ENCODE data around the gene TENM3. TPM values are rescaled to one million over a fixed set of nuclear protein-coding genes. Genes with fewer than 3 reads are reported as not detected.

TENM3 gene
- total RNA-seq, 2 experiments from 2014 or later, result not detected

DNA sequence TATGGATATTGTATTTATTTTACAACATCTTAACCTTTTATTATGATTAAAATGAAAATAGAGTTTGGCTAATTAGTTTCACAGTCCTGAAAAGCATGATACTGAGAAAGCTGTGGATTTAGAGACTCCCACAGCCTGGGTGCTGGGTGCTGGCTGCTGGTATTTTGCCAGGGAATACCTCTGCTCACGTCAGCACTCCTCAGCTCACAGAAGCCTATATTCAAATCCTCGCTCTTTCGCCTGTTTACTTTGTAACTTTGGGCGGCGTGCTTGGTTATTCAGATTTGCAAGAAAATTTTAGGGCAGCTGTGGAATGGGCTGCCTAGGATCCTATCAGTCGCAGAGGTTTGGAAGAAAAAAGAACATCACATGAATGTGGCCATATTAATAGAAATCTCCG is 412.1 kb downstream of the TENM3 start:
- Mint-ChIP-seq H3K4me1 (ENCODE audit: low read depth) (no peaks in the 10 kb centered on the region), H3K9me3 (no peaks in the 10 kb centered on the region), H3K36me3 (ENCODE audit: low read depth) (no peaks in the 10 kb centered on the region), H3K27ac (no peak overlapping the region), H3K27me3 (peaks cover 10% of the 10 kb centered on the region), H3K4me3 (no peak overlapping the region)
- POLR2A ChIA-PET, result no interaction called here
- TF ChIP-seq, protein P1, sequence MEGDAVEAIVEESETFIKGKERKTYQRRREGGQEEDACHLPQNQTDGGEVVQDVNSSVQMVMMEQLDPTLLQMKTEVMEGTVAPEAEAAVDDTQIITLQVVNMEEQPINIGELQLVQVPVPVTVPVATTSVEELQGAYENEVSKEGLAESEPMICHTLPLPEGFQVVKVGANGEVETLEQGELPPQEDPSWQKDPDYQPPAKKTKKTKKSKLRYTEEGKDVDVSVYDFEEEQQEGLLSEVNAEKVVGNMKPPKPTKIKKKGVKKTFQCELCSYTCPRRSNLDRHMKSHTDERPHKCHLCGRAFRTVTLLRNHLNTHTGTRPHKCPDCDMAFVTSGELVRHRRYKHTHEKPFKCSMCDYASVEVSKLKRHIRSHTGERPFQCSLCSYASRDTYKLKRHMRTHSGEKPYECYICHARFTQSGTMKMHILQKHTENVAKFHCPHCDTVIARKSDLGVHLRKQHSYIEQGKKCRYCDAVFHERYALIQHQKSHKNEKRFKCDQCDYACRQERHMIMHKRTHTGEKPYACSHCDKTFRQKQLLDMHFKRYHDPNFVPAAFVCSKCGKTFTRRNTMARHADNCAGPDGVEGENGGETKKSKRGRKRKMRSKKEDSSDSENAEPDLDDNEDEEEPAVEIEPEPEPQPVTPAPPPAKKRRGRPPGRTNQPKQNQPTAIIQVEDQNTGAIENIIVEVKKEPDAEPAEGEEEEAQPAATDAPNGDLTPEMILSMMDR (IDR thresholded peaks at IDR 0.05), result no peak
- DNase-seq (no peak), ATAC-seq (no peak)
- intact Hi-C loops (cut with micrococcal nuclease), result no loop called here
- CTCF ChIA-PET, result no interaction called here

DNA sequence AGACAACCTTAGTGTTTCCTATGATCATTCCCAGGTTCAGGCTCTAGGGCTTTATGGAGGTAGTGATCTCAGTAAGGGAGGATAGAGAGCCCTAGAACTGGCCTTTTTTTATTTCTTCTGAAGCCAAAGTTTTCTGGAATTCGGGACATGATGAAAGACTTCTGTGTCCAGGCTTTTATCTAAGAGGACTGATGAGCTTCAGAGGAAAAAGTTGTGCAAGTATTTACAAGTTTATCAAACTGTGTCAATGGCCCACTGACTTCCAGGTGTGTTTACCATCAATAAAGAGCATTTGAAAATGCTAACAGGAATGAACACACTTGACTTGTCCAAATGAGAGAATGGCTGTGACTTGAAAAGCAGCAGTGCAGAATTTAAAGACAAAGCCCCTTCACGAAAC is 419.3 kb downstream of the TENM3 start:
- ChIA-PET POLR2A (no interaction called here), CTCF (interaction anchor here (1.4 kb wide), 1 partner anchor 263 kb away, joined by 3 read pairs; no protein-coding TSS in a partner anchor)
- H3K36me3 Mint-ChIP-seq (ENCODE audit: low read depth), result no peaks in the 10 kb centered on the region
- TF ChIP-seq, protein P1 (IDR thresholded peaks at IDR 0.05), result no peak
- H3K9me3 Mint-ChIP-seq, result peaks cover 2% of the 10 kb centered on the region
- DNase-seq (no peak), ATAC-seq (no peak)
- H3K4me1 Mint-ChIP-seq (ENCODE audit: low read depth), result no peaks in the 10 kb centered on the region
- peaks cover 12% of the 10 kb centered on the region for H3K27me3 Mint-ChIP-seq
- intact Hi-C loops (cut with micrococcal nuclease), result no loop called here
- no peak overlapping the region for H3K4me3 Mint-ChIP-seq
- H3K27ac Mint-ChIP-seq, result no peak overlapping the region

- ChIA-PET POLR2A (no interaction called here), CTCF (no interaction called here)
- H3K4me3 Mint-ChIP-seq, result no peak overlapping the region
- TF ChIP-seq, protein P1 (IDR thresholded peaks at IDR 0.05), result no peak
- ATAC-seq, result no peak
- H3K4me1 Mint-ChIP-seq (ENCODE audit: low read depth), result no peaks in the 10 kb centered on the region
- no peak overlapping the region for H3K27ac Mint-ChIP-seq
- DNase-seq, result no peak
- peaks cover 2% of the 10 kb centered on the region for H3K27me3 Mint-ChIP-seq
- no peaks in the 10 kb centered on the region for H3K36me3 Mint-ChIP-seq (ENCODE audit: low read depth)
- intact Hi-C loops (cut with micrococcal nuclease), result no loop called here
- no peaks in the 10 kb centered on the region for H3K9me3 Mint-ChIP-seq
Measured at GRCh38 chr4:182671231-182671630, 428.0 kb downstream of the TENM3 start.

DNA sequence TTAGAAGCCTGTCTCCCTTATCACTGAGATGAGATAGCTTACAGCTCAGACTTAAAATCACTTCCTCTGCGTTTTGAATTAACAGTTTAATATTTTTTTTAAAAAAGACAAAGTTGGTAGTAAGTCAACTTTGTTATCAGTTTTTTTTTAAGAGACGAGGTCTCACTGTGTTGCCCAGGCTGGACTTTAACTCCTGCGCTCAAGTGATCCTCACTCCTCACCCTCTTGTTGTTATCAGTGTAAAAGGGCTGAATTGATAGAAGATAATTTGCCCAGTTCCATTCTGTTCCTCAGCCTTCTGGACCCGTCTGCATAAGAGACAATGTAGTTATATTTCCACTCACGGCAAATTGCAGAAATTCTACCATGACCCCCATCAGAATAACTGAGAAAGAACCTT is 428.5 kb downstream of the TENM3 start:
- intact Hi-C loops (cut with micrococcal nuclease), result no loop called here
- TF ChIP-seq, protein P1 (IDR thresholded peaks at IDR 0.05), result no peak

DNA sequence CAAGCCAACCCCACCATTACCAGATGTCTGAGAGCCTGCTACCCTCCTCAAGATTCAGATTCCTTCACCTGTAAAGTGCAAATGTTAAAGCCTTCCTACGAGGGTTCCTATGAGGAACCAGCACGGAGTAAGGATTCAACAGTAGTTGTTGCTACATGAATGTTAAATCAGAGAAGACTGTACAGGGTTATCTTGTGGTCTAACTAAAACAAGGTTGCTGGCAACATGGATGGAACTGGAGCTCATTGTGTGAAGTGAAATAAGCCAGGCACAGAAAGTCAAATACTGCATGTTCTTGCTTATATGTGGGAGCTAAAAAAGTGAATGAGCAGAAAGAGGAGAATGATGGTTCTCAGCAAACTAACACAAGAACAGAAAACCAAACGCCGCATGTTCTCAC is 435.4 kb downstream of the TENM3 start:
- H3K36me3 Mint-ChIP-seq (ENCODE audit: low read depth), result no peaks in the 10 kb centered on the region
- TF ChIP-seq, protein P1 (IDR thresholded peaks at IDR 0.05), result no peak
- DNase-seq (no peak), ATAC-seq (no peak)
- ChIA-PET CTCF (no interaction called here), POLR2A (no interaction called here)
- peaks cover 6% of the 10 kb centered on the region for H3K27me3 Mint-ChIP-seq
- H3K4me3 Mint-ChIP-seq, result no peak overlapping the region
- H3K9me3 Mint-ChIP-seq, result no peaks in the 10 kb centered on the region
- H3K27ac Mint-ChIP-seq, result no peak overlapping the region
- H3K4me1 Mint-ChIP-seq (ENCODE audit: low read depth), result no peaks in the 10 kb centered on the region
- intact Hi-C loops (cut with micrococcal nuclease), result no loop called here

More for the DNA sequence above, 428.5 kb downstream of the TENM3 start:
- Mint-ChIP-seq H3K4me3 (no peak overlapping the region), H3K27me3 (peaks cover 2% of the 10 kb centered on the region), H3K4me1 (ENCODE audit: low read depth) (no peaks in the 10 kb centered on the region), H3K9me3 (no peaks in the 10 kb centered on the region), H3K36me3 (ENCODE audit: low read depth) (no peaks in the 10 kb centered on the region), H3K27ac (no peak overlapping the region)
- POLR2A ChIA-PET, result no interaction called here
- CTCF ChIA-PET, result no interaction called here
- DNase-seq (no peak), ATAC-seq (no peak)

All from activated CD8-positive, alpha-beta T cell treated with anti-CD3 and anti-CD28 coated beads for 36 hours (primary cell).